ENCODE measurements around the gene ACTMAP. TPM values are rescaled to one million over a fixed set of nuclear protein-coding genes. Genes with fewer than 3 reads are reported as not detected.
A peak's percentile ranks its signal among the peaks of the same experiment; 100 is the strongest.

ACTMAP gene
- total and polyA plus RNA-seq, 9 of the 15 experiments (the other 6 are each of a cell fraction or from before 2014, with no cell fraction given): 1.7 to 16.6 (median 4.9) TPM

DNA sequence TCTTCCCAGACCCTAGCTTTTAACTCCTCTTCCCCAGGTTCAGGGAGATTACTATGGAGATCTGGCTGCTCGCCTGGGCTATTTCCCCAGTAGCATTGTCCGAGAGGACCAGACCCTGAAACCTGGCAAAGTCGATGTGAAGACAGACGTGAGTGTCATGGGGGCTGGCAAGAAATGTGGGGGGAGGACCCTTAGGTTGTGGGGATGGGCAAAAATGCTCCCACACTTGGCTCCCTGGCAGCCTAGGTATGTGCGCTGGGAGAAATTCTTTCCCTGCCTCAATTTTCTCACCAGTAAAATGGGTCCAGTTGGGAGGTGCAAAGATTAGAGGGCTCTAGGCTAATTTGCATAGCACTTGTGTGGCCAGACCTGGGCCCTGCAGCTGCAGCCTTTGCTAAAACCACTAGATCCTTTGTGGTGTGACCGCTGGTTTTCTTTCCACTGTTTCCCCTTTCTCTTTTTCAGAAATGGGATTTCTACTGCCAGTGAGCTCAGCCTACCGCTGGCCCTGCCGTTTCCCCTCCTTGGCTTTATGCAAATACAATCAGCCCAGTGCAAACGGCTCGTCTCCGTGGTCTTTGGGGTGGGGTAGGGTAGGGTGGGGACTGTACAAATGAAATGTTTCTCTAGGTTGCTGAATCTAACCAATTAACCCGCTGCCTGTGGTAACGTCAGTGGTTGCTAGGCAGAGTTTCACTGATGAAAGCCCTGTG, 26.8 kb upstream of the ACTMAP start (continued):
- TF ChIP-seq ETS1 (conservative IDR thresholded peaks at IDR 0.05; ENCODE audit: control insufficient read depth, low read depth, low read length) (no peak), TGIF2 (CRISPR knock-in tag; IDR thresholded peaks at IDR 0.05) (no peak), SUPT5H (IDR thresholded peaks at IDR 0.05) (no peak), JUND (IDR thresholded peaks at IDR 0.05; ENCODE audit: borderline replicate concordance, low read depth, low read length) (no peak), JUND (tag; IDR thresholded peaks at IDR 0.05; ENCODE audit: borderline replicate concordance, low read depth, low read length) (0 out of 3 replicates have a peak, but pooled peaks have one; percentile 18), GTF2F1 (IDR thresholded peaks at IDR 0.05; ENCODE audit: low read depth, low read length) (peak; percentile 96; the same call in 1 of the 2 replicates), NFIC (IDR thresholded peaks at IDR 0.05) (no peak), RBM17 (IDR thresholded peaks at IDR 0.05; ENCODE audit: borderline replicate concordance, low read depth, low read length) (no peak), HDAC3 (IDR thresholded peaks at IDR 0.05; ENCODE audit: borderline replicate concordance, partially characterized antibody) (no peak), ZNF780A (CRISPR knock-in tag; IDR thresholded peaks at IDR 0.05) (no peak), ZNF695 (CRISPR knock-in tag; IDR thresholded peaks at IDR 0.05) (no peak), ARID1B (IDR thresholded peaks at IDR 0.05) (no peak), ZNF707 (CRISPR knock-in tag; conservative IDR thresholded peaks at IDR 0.05) (no peak), ZC3H4 (CRISPR knock-in tag; IDR thresholded peaks at IDR 0.05; ENCODE audit: borderline replicate concordance) (no peak), ARID3B (CRISPR knock-in tag; IDR thresholded peaks at IDR 0.05; ENCODE audit: borderline replicate concordance) (no peak), EP400 (IDR thresholded peaks at IDR 0.05) (peak; percentile 81), HCFC1 (IDR thresholded peaks at IDR 0.05; ENCODE audit: low read depth, low read length) (0 out of 2 replicates have a peak, but pooled peaks have one; percentile 14), RBM34 (IDR thresholded peaks at IDR 0.05; ENCODE audit: borderline replicate concordance, insufficient read depth, low read length) (no peak), NFE2L1 (tag; IDR thresholded peaks at IDR 0.05; ENCODE audit: borderline replicate concordance, low read depth) (no peak), RFX1 (IDR thresholded peaks at IDR 0.05) (peak; percentile 40), MEIS2 (IDR thresholded peaks at IDR 0.05; ENCODE audit: partially characterized antibody) (no peak)
- TF ChIP-seq, protein P1, sequence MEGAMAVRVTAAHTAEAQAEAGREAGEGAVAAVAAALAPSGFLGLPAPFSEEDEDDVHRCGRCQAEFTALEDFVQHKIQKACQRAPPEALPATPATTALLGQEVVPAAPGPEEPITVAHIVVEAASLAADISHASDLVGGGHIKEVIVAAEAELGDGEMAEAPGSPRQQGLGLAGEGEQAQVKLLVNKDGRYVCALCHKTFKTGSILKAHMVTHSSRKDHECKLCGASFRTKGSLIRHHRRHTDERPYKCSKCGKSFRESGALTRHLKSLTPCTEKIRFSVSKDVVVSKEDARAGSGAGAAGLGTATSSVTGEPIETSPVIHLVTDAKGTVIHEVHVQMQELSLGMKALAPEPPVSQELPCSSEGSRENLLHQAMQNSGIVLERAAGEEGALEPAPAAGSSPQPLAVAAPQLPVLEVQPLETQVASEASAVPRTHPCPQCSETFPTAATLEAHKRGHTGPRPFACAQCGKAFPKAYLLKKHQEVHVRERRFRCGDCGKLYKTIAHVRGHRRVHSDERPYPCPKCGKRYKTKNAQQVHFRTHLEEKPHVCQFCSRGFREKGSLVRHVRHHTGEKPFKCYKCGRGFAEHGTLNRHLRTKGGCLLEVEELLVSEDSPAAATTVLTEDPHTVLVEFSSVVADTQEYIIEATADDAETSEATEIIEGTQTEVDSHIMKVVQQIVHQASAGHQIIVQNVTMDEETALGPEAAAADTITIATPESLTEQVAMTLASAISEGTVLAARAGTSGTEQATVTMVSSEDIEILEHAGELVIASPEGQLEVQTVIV (CRISPR knock-in tag; IDR thresholded peaks at IDR 0.05; ENCODE audit: borderline replicate concordance): no peak
- TF ChIP-seq, protein P2, sequence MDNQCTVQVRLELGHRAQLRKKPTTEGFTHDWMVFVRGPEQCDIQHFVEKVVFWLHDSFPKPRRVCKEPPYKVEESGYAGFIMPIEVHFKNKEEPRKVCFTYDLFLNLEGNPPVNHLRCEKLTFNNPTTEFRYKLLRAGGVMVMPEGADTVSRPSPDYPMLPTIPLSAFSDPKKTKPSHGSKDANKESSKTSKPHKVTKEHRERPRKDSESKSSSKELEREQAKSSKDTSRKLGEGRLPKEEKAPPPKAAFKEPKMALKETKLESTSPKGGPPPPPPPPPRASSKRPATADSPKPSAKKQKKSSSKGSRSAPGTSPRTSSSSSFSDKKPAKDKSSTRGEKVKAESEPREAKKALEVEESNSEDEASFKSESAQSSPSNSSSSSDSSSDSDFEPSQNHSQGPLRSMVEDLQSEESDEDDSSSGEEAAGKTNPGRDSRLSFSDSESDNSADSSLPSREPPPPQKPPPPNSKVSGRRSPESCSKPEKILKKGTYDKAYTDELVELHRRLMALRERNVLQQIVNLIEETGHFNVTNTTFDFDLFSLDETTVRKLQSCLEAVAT (IDR thresholded peaks at IDR 0.05): no peak

All from K562 (cell line).